ENCODE measurements around the gene NECAB3.

DNA sequence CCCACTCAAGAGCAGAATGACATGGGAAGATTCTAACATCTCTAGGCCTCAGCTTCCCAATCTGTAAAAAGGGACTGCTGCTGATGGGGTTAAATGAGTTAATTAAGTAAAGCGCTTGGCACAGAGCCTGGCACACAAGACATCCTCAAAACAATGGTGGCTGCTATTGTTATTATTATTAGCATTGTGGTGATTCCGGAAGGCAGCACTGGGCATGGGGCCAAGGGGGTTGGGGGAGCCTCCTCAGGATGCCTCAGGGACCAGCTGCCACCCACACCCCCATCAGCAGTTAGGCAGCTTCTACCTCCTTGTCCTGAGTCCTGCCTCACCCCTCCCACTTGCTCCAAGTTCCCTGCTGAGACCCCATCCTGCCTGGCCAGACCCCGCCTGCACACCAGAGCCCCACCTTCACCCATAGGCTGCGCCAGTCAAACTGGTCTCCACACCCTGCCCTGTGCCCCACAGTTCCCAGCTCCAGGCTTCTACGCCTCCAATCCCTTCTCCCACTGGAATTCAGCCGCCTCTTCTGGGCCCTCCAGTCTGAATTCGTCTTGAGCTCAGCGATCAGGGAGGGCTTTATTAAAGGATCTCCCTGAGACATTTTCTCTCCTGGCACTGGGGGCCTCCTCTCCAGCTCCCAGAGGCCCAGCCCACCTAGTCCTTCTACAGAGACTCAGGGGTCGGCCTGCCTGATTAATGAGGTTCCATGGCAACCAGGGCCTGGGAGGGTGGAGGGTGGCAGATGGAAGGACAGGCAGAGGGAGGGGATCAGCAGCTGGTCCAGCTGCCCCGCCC, 10.5 kb upstream of the NECAB3 start:
- TF ChIP-seq, protein P1, sequence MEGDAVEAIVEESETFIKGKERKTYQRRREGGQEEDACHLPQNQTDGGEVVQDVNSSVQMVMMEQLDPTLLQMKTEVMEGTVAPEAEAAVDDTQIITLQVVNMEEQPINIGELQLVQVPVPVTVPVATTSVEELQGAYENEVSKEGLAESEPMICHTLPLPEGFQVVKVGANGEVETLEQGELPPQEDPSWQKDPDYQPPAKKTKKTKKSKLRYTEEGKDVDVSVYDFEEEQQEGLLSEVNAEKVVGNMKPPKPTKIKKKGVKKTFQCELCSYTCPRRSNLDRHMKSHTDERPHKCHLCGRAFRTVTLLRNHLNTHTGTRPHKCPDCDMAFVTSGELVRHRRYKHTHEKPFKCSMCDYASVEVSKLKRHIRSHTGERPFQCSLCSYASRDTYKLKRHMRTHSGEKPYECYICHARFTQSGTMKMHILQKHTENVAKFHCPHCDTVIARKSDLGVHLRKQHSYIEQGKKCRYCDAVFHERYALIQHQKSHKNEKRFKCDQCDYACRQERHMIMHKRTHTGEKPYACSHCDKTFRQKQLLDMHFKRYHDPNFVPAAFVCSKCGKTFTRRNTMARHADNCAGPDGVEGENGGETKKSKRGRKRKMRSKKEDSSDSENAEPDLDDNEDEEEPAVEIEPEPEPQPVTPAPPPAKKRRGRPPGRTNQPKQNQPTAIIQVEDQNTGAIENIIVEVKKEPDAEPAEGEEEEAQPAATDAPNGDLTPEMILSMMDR (IDR thresholded peaks at IDR 0.05; ENCODE audit: insufficient read depth, low read length) = no peak
- no peak for TF ChIP-seq SPI1 (IDR thresholded peaks at IDR 0.05; ENCODE audit: borderline replicate concordance, low read depth)
- TF ChIP-seq, protein P2, sequence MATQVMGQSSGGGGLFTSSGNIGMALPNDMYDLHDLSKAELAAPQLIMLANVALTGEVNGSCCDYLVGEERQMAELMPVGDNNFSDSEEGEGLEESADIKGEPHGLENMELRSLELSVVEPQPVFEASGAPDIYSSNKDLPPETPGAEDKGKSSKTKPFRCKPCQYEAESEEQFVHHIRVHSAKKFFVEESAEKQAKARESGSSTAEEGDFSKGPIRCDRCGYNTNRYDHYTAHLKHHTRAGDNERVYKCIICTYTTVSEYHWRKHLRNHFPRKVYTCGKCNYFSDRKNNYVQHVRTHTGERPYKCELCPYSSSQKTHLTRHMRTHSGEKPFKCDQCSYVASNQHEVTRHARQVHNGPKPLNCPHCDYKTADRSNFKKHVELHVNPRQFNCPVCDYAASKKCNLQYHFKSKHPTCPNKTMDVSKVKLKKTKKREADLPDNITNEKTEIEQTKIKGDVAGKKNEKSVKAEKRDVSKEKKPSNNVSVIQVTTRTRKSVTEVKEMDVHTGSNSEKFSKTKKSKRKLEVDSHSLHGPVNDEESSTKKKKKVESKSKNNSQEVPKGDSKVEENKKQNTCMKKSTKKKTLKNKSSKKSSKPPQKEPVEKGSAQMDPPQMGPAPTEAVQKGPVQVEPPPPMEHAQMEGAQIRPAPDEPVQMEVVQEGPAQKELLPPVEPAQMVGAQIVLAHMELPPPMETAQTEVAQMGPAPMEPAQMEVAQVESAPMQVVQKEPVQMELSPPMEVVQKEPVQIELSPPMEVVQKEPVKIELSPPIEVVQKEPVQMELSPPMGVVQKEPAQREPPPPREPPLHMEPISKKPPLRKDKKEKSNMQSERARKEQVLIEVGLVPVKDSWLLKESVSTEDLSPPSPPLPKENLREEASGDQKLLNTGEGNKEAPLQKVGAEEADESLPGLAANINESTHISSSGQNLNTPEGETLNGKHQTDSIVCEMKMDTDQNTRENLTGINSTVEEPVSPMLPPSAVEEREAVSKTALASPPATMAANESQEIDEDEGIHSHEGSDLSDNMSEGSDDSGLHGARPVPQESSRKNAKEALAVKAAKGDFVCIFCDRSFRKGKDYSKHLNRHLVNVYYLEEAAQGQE (IDR thresholded peaks at IDR 0.05; ENCODE audit: insufficient replicate concordance, low read depth) = no peak

Measured in HL-60 (cell line).